ENCODE measurements around the gene SSH3.
"Not testable (repeated sequence)": the region's sequence is repeated elsewhere in the genome, so short reads cannot be mapped to it uniquely, and the experiment has no call there.

DNA sequence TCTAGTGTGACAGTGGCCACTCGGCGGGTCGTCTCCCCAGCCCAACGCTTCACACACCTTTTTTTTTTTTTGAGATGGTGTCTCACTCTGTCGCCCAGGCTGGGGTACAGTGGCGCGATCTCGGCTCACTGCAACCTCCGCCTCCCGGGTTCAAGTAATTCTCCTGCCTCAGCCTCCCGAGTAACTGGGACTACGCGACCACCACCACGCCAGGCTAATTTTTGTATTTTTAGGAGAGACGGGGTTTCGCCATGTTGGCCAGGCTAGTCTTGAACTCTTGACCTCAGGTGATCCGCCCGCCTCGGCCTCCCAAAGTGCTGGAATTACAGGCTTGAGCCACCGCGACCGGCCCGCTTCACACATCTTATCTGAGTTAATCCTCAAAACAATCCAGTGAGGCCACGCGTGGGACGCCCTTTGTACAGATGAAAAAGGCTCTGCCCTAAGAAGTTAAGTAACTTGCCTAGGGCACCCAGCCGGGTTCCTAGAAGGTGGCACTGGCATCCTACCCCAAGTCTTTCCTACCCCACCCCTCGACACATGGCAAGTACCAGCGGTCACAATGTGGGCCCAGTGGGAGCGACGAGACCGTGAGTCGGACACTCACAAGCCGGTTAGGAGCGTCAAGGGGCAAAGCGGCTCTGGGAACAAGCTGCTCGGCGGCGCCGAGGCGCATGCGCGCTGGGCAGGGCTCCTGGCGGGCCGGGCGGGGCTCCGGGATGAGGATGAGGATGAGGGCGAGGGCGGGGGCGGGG is 42.3 kb upstream of the SSH3 start:
- TF ChIP-seq, protein P1, sequence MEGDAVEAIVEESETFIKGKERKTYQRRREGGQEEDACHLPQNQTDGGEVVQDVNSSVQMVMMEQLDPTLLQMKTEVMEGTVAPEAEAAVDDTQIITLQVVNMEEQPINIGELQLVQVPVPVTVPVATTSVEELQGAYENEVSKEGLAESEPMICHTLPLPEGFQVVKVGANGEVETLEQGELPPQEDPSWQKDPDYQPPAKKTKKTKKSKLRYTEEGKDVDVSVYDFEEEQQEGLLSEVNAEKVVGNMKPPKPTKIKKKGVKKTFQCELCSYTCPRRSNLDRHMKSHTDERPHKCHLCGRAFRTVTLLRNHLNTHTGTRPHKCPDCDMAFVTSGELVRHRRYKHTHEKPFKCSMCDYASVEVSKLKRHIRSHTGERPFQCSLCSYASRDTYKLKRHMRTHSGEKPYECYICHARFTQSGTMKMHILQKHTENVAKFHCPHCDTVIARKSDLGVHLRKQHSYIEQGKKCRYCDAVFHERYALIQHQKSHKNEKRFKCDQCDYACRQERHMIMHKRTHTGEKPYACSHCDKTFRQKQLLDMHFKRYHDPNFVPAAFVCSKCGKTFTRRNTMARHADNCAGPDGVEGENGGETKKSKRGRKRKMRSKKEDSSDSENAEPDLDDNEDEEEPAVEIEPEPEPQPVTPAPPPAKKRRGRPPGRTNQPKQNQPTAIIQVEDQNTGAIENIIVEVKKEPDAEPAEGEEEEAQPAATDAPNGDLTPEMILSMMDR (IDR thresholded peaks at IDR 0.05): not testable (repeated sequence)
- not testable (repeated sequence) for TF ChIP-seq POLR2A (IDR thresholded peaks at IDR 0.05)
